D721Med (cell line): ENCODE results near the gene MBP.
A peak's percentile ranks its signal among the peaks of the same experiment; 100 is the strongest.

Source experiments
- DNase-seq: peaks from one replicate; pipeline ENCODE4 v3.0.0; 2011; ENCODE audit warnings: low spot score; ENCODE audit not compliant: insufficient read length
- FAIRE-seq: peaks from 2 replicates; lab custom pipeline; 2011; peaks lifted over from hg19 to GRCh38; lab: Jason Lieb, UNC
- TF ChIP-seq, protein P1 (sequence below): IDR thresholded peaks from 2 replicates; pipeline ENCODE4 v1.5.1; 2012; ENCODE audit warnings: mild to moderate bottlenecking, control low read depth; ENCODE audit not compliant: insufficient read depth; ENCODE audit errors: missing control alignments

The MBP gene

DNA sequence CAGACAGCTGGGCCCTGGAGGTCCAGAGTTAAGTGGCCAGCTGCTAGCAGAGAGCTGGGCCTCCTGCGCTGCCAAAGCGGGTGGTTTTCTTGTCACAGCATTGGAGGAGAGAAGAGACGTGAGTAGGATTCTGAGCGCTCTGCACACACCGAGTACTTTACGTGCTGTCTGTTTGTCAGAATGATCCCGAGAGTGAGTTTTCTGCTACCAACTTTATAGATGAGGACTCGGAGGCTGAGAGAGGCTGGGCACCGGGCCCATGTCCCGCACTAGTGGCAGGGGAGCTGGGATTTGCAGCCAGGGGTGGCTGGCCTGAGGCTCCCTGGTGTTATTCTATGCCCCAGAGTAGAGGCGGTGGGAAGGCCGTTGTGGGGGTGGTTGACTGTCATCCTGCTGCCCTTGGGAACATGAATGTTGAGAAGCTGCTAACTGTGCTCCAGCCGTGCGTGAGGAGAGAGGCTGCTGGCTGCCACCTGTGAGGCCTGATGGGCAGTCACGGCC, 36.3 kb upstream of the MBP start:
- FAIRE-seq (no peak), DNase-seq (no peak)
- TF ChIP-seq, protein P1, sequence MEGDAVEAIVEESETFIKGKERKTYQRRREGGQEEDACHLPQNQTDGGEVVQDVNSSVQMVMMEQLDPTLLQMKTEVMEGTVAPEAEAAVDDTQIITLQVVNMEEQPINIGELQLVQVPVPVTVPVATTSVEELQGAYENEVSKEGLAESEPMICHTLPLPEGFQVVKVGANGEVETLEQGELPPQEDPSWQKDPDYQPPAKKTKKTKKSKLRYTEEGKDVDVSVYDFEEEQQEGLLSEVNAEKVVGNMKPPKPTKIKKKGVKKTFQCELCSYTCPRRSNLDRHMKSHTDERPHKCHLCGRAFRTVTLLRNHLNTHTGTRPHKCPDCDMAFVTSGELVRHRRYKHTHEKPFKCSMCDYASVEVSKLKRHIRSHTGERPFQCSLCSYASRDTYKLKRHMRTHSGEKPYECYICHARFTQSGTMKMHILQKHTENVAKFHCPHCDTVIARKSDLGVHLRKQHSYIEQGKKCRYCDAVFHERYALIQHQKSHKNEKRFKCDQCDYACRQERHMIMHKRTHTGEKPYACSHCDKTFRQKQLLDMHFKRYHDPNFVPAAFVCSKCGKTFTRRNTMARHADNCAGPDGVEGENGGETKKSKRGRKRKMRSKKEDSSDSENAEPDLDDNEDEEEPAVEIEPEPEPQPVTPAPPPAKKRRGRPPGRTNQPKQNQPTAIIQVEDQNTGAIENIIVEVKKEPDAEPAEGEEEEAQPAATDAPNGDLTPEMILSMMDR: no peak

DNA sequence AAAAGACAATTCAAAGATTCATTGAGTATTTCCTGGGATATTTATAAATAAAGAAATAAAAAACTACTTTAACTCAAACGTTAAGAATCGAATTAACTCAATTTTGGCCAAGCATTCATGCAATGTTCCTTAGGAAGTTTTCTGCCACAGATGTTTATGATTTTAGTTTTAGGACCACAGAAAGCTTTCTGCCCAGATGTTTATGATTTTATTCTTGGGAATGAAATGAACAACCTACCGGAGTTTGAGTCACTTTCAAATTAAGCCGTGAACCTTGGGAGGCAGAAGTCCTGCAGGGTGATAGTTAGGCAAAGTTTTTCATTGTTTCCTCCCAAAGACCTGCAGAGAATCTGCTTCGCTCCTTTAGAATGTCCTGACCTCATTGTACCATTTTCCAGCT, 34.7 kb upstream of the MBP start:
- FAIRE-seq (peak; percentile 60), DNase-seq (no peak)
- TF ChIP-seq, protein P1: no peak

DNA sequence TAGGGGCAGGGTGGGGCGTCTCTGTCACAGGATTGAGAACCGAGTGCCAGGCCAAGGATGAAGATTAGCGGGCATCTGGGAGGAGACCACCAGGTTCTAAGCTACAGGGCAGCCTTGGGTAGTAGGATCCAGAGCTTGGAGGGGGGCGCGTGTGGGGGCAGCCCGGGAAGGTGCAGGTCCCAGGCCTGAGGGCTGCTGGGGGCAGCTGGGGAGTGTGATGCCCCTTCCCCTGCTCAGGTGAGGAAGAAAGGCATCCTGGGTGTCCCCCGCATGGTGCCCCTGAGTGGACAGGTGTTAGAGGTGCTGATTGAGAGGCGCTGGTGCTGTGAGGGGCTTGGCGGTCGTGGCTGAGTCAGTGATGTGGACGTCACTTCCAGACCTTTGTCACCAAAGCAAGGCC, 33.9 kb upstream of the MBP start:
- no peak for FAIRE-seq

DNA sequence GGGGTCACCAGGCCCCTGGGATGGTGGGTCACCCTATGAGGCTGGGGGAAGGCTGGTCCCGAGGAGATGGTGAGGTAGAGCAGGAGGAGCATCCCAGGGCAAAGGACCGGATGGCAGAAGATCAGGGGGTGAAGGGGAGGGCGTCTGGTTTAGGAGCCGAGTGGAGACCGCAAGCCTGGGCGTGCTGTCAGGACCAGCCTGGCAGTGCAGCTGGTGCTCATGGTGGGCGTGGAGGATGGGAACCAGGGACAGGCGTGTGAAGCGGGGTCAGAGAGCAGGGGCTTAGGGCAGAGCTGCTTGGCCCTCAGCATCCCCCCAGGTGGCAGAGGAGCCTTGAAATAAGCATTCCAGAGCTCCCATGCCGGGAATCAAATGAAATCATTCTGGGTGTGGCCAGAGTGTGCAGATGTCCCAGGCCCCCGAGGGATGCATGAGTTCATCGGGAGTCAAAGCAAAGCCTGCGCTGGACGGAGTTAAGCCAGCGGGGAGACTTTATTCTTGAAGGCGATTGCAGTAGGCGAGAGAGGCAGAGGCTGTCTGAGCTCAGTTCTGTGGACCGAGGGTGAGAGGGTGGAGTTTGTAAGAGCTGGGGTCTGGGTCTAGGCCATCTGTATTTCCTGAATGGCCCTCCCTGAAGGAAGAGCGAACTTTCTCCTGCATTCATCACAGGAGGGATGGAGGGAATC, 33.1 kb upstream of the MBP start:
- FAIRE-seq: no peak

More for the DNA sequence above, 33.9 kb upstream of the MBP start:
- DNase-seq: no peak
- TF ChIP-seq, protein P1: no peak

DNA sequence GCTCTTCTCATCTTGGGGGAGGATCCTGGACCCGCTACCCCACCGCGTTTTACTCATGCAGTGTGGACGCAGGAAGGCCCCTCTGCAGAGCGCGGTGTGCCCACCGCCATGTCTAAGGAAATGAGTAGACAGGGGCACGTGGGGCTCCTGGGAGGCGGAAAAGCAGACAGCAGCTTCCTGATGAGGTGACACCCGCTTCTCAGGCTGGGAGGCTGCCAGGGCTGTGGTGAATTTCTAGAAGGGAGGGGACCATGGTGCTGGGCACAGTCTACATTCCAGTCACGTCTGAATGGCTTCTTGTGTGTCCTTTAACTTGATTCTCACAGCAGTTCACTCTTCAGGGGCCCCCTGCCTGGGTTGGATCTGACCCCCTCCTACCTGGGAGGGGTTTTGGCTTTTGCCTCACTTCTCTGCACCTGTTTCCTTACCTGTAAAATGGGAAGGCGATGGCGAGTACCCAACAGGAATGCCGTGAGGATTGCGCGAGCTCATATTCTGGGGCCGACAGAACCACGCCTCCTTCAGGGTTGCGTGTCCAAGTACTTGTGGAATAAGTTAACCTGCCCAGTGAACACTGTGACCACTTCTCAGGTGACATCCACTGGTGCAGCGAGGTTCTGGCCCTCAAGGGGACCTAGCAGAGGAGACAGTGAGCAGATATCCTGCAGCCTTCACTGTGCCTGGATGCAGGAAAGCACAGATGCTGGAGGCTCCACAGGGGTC, 32.3 kb upstream of the MBP start:
- TF ChIP-seq, protein P1: no peak
- DNase-seq: no peak
- FAIRE-seq: no peak

More for the DNA sequence above, 33.1 kb upstream of the MBP start:
- no peak for DNase-seq
- TF ChIP-seq, protein P1: no peak

DNA sequence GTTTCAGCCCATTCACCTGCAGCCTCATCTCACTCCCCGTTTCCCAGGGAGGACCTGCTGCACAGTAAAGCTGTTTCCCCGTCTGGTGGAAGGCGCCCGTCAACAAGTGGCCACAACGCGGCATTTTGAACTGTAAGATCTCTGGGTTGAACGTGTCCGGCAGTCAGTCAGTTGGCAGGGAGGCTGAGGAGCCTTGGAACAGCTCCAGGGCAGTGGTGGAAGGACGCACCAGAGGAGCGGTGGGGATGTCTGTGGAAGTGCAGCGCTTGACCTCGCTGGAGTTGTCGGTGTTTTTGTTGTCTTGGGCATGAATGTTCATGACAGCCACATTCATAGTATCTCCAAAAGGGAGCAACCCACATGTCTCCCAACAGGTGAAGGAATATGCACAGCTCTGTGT, 31.4 kb upstream of the MBP start:
- no peak for DNase-seq
- TF ChIP-seq, protein P1: no peak
- no peak for FAIRE-seq

DNA sequence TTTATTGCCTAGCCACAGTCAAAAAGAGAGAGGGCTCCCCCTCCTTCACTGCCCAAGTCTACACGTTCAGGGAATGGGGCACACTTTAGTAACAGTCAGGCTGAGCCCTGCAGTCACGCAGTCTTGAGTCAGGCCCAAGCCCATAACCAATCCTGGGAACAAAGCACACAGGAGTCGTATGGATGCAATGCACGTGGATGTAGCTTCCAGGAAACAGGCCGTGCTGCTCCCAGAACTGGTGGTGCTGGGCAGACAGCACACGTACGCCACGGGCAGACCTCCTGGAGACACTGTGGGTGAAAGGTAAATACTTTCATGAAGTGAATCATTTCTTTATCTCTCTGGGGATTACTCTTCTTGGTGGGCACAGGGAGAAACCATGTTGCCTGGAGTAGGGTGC, 30.0 kb upstream of the MBP start:
- no peak for FAIRE-seq
- no peak for DNase-seq
- TF ChIP-seq, protein P1: no peak
